GM21825 (cell line): ENCODE data around the gene HSPB2.
A peak's percentile ranks its signal among the peaks of the same experiment; 100 is the strongest.
"Not testable (repeated sequence)": the region's sequence is repeated elsewhere in the genome, so short reads cannot be mapped to it uniquely, and the experiment has no call there.

Experiments used
- ATAC-seq: cut with Tn5 transposase; IDR thresholded peaks from one replicate; pipeline ENCODE4 v1.9.1; 2021; ENCODE audit warnings: mild to moderate bottlenecking, moderate library complexity; ENCODE audit not compliant: unreplicated experiment

The HSPB2 gene

GRCh38 chr11:111913031-111913861, 712 bp downstream of the HSPB2 start:
- no peak for ATAC-seq

GRCh38 chr11:111913997-111914396, 1.5 kb downstream of the HSPB2 start:
- no peak for ATAC-seq

- ATAC-seq = no peak
These were observed 4.2 kb downstream of the HSPB2 start for GRCh38 chr11:111916768-111917167.

- ATAC-seq = no peak
These were observed 4.8 kb downstream of the HSPB2 start for GRCh38 chr11:111917312-111917711.

GRCh38 chr11:111917788-111918187, 5.3 kb downstream of the HSPB2 start:
- ATAC-seq = no peak

- no peak for ATAC-seq
These were observed 6.1 kb downstream of the HSPB2 start, which contains the start of gene C11orf52 for GRCh38 chr11:111918390-111919256. TSS of gene C11orf52 (plus strand) at chr11:111918913. CDS start at chr11:111918973, 60 bp downstream.

GRCh38 chr11:111920908-111921307, 8.4 kb downstream of the HSPB2 start:
- no peak for ATAC-seq

- no peak for ATAC-seq
These were observed 9.2 kb downstream of the HSPB2 start for GRCh38 chr11:111921541-111922230.

GRCh38 chr11:111922803-111923202, 10.3 kb downstream of the HSPB2 start:
- ATAC-seq = no peak

GRCh38 chr11:111923351-111923788, 10.8 kb downstream of the HSPB2 start:
- no peak for ATAC-seq

- no peak for ATAC-seq
These were observed 11.4 kb downstream of the HSPB2 start for GRCh38 chr11:111923951-111924350.

- ATAC-seq = no peak
These were observed 13.4 kb downstream of the HSPB2 start for GRCh38 chr11:111925953-111926352.

- peak; percentile 90 for ATAC-seq
These were observed 14.2 kb downstream of the HSPB2 start for GRCh38 chr11:111926505-111927391.

GRCh38 chr11:111930472-111930871, 17.9 kb downstream of the HSPB2 start:
- ATAC-seq = no peak

GRCh38 chr11:111932611-111932950, 20.0 kb downstream of the HSPB2 start:
- ATAC-seq = no peak

- ATAC-seq = not testable (repeated sequence)
These were observed 20.6 kb downstream of the HSPB2 start for GRCh38 chr11:111933176-111933575.

GRCh38 chr11:111933872-111934271, 21.3 kb downstream of the HSPB2 start:
- ATAC-seq = no peak

- ATAC-seq = no peak
These were observed 21.8 kb downstream of the HSPB2 start for GRCh38 chr11:111934306-111934705.

GRCh38 chr11:111935317-111936039, 22.9 kb downstream of the HSPB2 start:
- no peak for ATAC-seq
